SK-N-SH treated with all-trans-retinoic acid at 6 μM for 48 hours (cell line): Measurements from ENCODE around the gene EXD3.

ENCODE experiments used
- ATAC-seq: fragments of 200-7000 bp; cut with Tn5 transposase; 3 replicates; pipeline ENCODE4 v1.9.1; 2020; ENCODE audit warnings: mild to moderate bottlenecking, moderate library complexity
- ARNTL ChIP-seq: fragments of 450-650 bp; formaldehyde crosslinking; IDR thresholded peaks from 2 replicates; pipeline ENCODE4 v1.5.0; 2020; ENCODE audit warnings: low read depth, mild to moderate bottlenecking, moderate library complexity, borderline replicate concordance
- BACH2 ChIP-seq: fragments of 250-450 bp; sonication (Bioruptor Pico); IDR thresholded peaks from 2 replicates; pipeline ENCODE4 v1.9.0; 2021; ENCODE audit warnings: mild to moderate bottlenecking, borderline replicate concordance
- CREB5 ChIP-seq: fragments of 250-450 bp; sonication (Bioruptor Pico); IDR thresholded peaks from 2 replicates; pipeline ENCODE4 v1.5.1; 2020; ENCODE audit warnings: low read depth, mild to moderate bottlenecking, moderate library complexity
- CSDC2 ChIP-seq: fragments of 250-450 bp; sonication (Bioruptor Pico); IDR thresholded peaks from 2 replicates; pipeline ENCODE4 v1.5.0; 2020; ENCODE audit warnings: mild to moderate bottlenecking, moderate library complexity
- ESRRG ChIP-seq: fragments of 250-450 bp; sonication (Bioruptor Pico); IDR thresholded peaks from 2 replicates; pipeline ENCODE4 v1.6.1; 2021; ENCODE audit warnings: mild to moderate bottlenecking
- GLIS3 ChIP-seq: fragments of 250-450 bp; sonication (Bioruptor Pico); IDR thresholded peaks from 2 replicates; pipeline ENCODE4 v1.5.0; 2020; ENCODE audit warnings: mild to moderate bottlenecking, moderate library complexity
- ISL1 ChIP-seq: fragments of 250-450 bp; sonication (Bioruptor Pico); IDR thresholded peaks from 2 replicates; pipeline ENCODE4 v2.1.2; 2022; ENCODE audit warnings: mild to moderate bottlenecking, moderate library complexity
- OSR1 ChIP-seq: fragments of 250-450 bp; sonication (Bioruptor Pico); IDR thresholded peaks from 2 replicates; pipeline ENCODE4 v1.8.0; 2022; ENCODE audit warnings: moderate library complexity, mild to moderate bottlenecking, inconsistent platforms
- PATZ1 ChIP-seq: fragments of 250-450 bp; sonication (Bioruptor Pico); IDR thresholded peaks from 2 replicates; pipeline ENCODE4 v1.8.0; 2020; ENCODE audit warnings: mild to moderate bottlenecking, moderate library complexity, borderline replicate concordance
- PPARA ChIP-seq: fragments of 250-450 bp; sonication (Bioruptor Pico); IDR thresholded peaks from 2 replicates; pipeline ENCODE4 v1.5.0; 2020; ENCODE audit warnings: mild to moderate bottlenecking, borderline replicate concordance
- RARB ChIP-seq: fragments of 250-450 bp; sonication (Bioruptor Pico); IDR thresholded peaks from 2 replicates; pipeline ENCODE4 v1.8.0; 2021; ENCODE audit warnings: mild to moderate bottlenecking, moderate library complexity
- SNAI2 ChIP-seq: fragments of 250-450 bp; sonication (Bioruptor Pico); IDR thresholded peaks from 2 replicates; pipeline ENCODE4 v1.5.0; 2020; ENCODE audit warnings: mild to moderate bottlenecking, moderate library complexity
- TCF4 ChIP-seq: fragments of 250-450 bp; sonication (Bioruptor Pico); IDR thresholded peaks from 2 replicates; pipeline ENCODE4 v1.8.0; 2021; ENCODE audit warnings: mild to moderate bottlenecking, moderate library complexity, borderline replicate concordance
- TOX ChIP-seq: fragments of 250-450 bp; sonication (Bioruptor Pico); IDR thresholded peaks from 2 replicates; pipeline ENCODE4 v1.8.0; 2021; ENCODE audit warnings: mild to moderate bottlenecking, moderate library complexity, borderline replicate concordance
- ZC3H10 ChIP-seq: fragments of 250-450 bp; sonication (Bioruptor Pico); IDR thresholded peaks from 2 replicates; pipeline ENCODE4 v1.5.1; 2021; ENCODE audit warnings: mild to moderate bottlenecking, moderate library complexity
- ZFP3 ChIP-seq: fragments of 250-450 bp; sonication (Bioruptor Pico); IDR thresholded peaks from 2 replicates; pipeline ENCODE4 v1.5.0; 2020; ENCODE audit warnings: mild to moderate bottlenecking, moderate library complexity
- ZFP30 ChIP-seq: fragments of 450-650 bp; formaldehyde crosslinking; IDR thresholded peaks from 2 replicates; pipeline ENCODE4 v1.5.0; 2022; ENCODE audit warnings: mild to moderate bottlenecking, moderate library complexity
- ZNF565 ChIP-seq: fragments of 450-650 bp; formaldehyde crosslinking; conservative IDR thresholded peaks from 2 replicates; pipeline ENCODE4 v1.5.0; 2020; ENCODE audit warnings: low read depth, mild to moderate bottlenecking, moderate library complexity
- ZNF70 ChIP-seq: fragments of 450-650 bp; formaldehyde crosslinking; IDR thresholded peaks from 2 replicates; pipeline ENCODE4 v1.5.0; 2020; ENCODE audit warnings: mild to moderate bottlenecking, moderate library complexity
- ZNF8 ChIP-seq: fragments of 450-650 bp; formaldehyde crosslinking; IDR thresholded peaks from 2 replicates; pipeline ENCODE4 v1.5.0; 2020; ENCODE audit warnings: mild to moderate bottlenecking, moderate library complexity
- TF ChIP-seq, protein P1 (sequence below): fragments of 250-450 bp; sonication (Bioruptor Pico); IDR thresholded peaks from 2 replicates; pipeline ENCODE4 v1.8.0; 2021; ENCODE audit warnings: low read depth, mild to moderate bottlenecking, moderate library complexity, borderline replicate concordance
- TF ChIP-seq, protein P2 (sequence below): fragments of 250-450 bp; sonication (Bioruptor Pico); IDR thresholded peaks from 2 replicates; pipeline ENCODE4 v1.5.1; 2021; ENCODE audit warnings: mild to moderate bottlenecking, moderate library complexity
- TF ChIP-seq, protein P3 (sequence below): fragments of 250-450 bp; sonication (Bioruptor Pico); IDR thresholded peaks from 2 replicates; pipeline ENCODE4 v1.5.0; 2020; ENCODE audit warnings: mild to moderate bottlenecking, moderate library complexity

Gene EXD3

DNA sequence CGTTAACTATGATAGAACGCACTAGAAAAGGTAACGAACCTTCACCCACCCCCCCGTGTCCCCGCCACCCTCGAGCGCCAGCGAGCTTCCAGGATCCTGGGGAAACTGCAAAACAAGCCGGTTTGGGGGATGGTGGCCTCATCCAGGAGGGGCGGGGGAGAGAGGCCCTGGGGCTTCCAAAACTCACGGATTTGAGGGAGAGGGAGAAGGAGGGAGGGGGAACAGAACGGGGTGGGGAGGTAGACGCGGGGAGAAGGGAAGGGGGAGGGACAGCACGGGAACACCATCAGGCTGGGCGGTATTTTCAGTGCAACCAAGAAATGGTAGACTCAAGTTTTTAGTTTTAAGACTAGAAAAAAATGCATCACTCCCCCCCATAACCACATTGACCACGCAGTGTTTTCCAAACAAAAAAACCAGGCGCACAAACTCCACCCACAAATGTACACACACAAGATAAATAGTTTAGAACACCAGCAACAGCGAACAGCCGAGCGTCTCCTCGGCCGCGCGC, 122.3 kb downstream of the EXD3 start:
- ATAC-seq, result no peak
- no peak for TF ChIP-seq PATZ1
- no peak for TF ChIP-seq OSR1 (CRISPR knock-in tag)
- no peak for TF ChIP-seq ESRRG (CRISPR knock-in tag)
- no peak for TF ChIP-seq ZC3H10 (CRISPR knock-in tag)
- no peak for TF ChIP-seq GLIS3 (CRISPR knock-in tag)
- no peak for TF ChIP-seq ZFP3 (CRISPR knock-in tag)
- TF ChIP-seq ARNTL, result no peak
- TF ChIP-seq CSDC2 (CRISPR knock-in tag), result no peak

GRCh38 chr9:137299938-137300337, 123.0 kb downstream of the EXD3 start:
- no peak for ATAC-seq
- TF ChIP-seq ESRRG (CRISPR knock-in tag) (no peak), TOX (CRISPR knock-in tag) (no peak), ZFP3 (CRISPR knock-in tag) (no peak), ISL1 (CRISPR knock-in tag) (no peak), ZFP30 (CRISPR knock-in tag) (no peak), ZC3H10 (CRISPR knock-in tag) (no peak), RARB (CRISPR knock-in tag) (no peak), SNAI2 (CRISPR knock-in tag) (no peak), TCF4 (CRISPR knock-in tag) (no peak), CREB5 (CRISPR knock-in tag) (no peak), ZNF70 (CRISPR knock-in tag) (no peak), ZNF8 (CRISPR knock-in tag) (no peak)
- TF ChIP-seq, protein P1, sequence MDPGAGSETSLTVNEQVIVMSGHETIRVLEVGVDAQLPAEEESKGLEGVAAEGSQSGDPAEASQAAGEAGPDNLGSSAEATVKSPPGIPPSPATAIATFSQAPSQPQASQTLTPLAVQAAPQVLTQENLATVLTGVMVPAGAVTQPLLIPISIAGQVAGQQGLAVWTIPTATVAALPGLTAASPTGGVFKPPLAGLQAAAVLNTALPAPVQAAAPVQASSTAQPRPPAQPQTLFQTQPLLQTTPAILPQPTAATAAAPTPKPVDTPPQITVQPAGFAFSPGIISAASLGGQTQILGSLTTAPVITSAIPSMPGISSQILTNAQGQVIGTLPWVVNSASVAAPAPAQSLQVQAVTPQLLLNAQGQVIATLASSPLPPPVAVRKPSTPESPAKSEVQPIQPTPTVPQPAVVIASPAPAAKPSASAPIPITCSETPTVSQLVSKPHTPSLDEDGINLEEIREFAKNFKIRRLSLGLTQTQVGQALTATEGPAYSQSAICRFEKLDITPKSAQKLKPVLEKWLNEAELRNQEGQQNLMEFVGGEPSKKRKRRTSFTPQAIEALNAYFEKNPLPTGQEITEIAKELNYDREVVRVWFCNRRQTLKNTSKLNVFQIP (CRISPR knock-in tag), result no peak
- TF ChIP-seq, protein P2, sequence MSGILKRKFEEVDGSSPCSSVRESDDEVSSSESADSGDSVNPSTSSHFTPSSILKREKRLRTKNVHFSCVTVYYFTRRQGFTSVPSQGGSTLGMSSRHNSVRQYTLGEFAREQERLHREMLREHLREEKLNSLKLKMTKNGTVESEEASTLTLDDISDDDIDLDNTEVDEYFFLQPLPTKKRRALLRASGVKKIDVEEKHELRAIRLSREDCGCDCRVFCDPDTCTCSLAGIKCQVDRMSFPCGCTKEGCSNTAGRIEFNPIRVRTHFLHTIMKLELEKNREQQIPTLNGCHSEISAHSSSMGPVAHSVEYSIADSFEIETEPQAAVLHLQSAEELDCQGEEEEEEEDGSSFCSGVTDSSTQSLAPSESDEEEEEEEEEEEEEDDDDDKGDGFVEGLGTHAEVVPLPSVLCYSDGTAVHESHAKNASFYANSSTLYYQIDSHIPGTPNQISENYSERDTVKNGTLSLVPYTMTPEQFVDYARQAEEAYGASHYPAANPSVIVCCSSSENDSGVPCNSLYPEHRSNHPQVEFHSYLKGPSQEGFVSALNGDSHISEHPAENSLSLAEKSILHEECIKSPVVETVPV (CRISPR knock-in tag), result no peak

- ATAC-seq, result no peak
These were observed 123.8 kb downstream of the EXD3 start for GRCh38 chr9:137299203-137299565.

GRCh38 chr9:137298401-137299202, 124.4 kb downstream of the EXD3 start:
- ATAC-seq, result no peak
- TF ChIP-seq PPARA (CRISPR knock-in tag) (no peak), RARB (CRISPR knock-in tag) (no peak), CSDC2 (CRISPR knock-in tag) (no peak), SNAI2 (CRISPR knock-in tag) (no peak), ISL1 (CRISPR knock-in tag) (no peak), ZNF565 (no peak), ZNF70 (CRISPR knock-in tag) (no peak), OSR1 (CRISPR knock-in tag) (no peak), PATZ1 (no peak), ZFP30 (CRISPR knock-in tag) (no peak), BACH2 (CRISPR knock-in tag) (no peak)
- TF ChIP-seq, protein P3, sequence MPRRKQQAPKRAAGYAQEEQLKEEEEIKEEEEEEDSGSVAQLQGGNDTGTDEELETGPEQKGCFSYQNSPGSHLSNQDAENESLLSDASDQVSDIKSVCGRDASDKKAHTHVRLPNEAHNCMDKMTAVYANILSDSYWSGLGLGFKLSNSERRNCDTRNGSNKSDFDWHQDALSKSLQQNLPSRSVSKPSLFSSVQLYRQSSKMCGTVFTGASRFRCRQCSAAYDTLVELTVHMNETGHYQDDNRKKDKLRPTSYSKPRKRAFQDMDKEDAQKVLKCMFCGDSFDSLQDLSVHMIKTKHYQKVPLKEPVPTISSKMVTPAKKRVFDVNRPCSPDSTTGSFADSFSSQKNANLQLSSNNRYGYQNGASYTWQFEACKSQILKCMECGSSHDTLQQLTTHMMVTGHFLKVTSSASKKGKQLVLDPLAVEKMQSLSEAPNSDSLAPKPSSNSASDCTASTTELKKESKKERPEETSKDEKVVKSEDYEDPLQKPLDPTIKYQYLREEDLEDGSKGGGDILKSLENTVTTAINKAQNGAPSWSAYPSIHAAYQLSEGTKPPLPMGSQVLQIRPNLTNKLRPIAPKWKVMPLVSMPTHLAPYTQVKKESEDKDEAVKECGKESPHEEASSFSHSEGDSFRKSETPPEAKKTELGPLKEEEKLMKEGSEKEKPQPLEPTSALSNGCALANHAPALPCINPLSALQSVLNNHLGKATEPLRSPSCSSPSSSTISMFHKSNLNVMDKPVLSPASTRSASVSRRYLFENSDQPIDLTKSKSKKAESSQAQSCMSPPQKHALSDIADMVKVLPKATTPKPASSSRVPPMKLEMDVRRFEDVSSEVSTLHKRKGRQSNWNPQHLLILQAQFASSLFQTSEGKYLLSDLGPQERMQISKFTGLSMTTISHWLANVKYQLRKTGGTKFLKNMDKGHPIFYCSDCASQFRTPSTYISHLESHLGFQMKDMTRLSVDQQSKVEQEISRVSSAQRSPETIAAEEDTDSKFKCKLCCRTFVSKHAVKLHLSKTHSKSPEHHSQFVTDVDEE (CRISPR knock-in tag), result no peak
- TF ChIP-seq, protein P2 (CRISPR knock-in tag), result no peak

More at GRCh38 chr9:137299203-137299565, 123.8 kb downstream of the EXD3 start:
- TF ChIP-seq ZC3H10 (CRISPR knock-in tag) (no peak), BACH2 (CRISPR knock-in tag) (no peak)
